Kidney (tissue), 14 donors: ENCODE results near the gene ZNF652. TPM values are rescaled to one million over a fixed set of nuclear protein-coding genes. Genes with fewer than 3 reads are reported as not detected.

Experiments
- DNase-seq, 5 donors: peaks; one replicate each; pipeline ENCODE4 v3.0.0-alpha.2; 2013 to 2020
- FAIRE-seq: peaks from 2 replicates; lab custom pipeline; 2012; peaks lifted over from hg19 to GRCh38; lab: Jason Lieb, UNC
- H3K27ac ChIP-seq, 2 donors: one replicate each; pipeline ENCODE4 v1.7.0; 2013; ENCODE audit warnings: low read depth in 2 of 2, low read length in 2 of 2, inconsistent platforms in 1 of 2
- H3K27me3 ChIP-seq: one replicate; pipeline ENCODE4 v1.7.1; 2013; ENCODE audit warnings: low read length, inconsistent platforms; ENCODE audit not compliant: control insufficient read depth, insufficient read depth
- H3K36me3 ChIP-seq, 3 donors: one replicate each; pipeline versions ENCODE4 v1.7.0 to v1.7.1; 2013; ENCODE audit warnings: low read length in 3 of 3, control low read depth in 1 of 3, inconsistent platforms in 1 of 3; ENCODE audit not compliant: insufficient read depth in 3 of 3, control insufficient read depth in 2 of 3
- H3K4me1 ChIP-seq, 3 donors: one replicate each; pipeline versions ENCODE4 v1.7.0 to v1.7.1; 2013; ENCODE audit warnings: low read length in 3 of 3, inconsistent platforms in 1 of 3, low read depth in 1 of 3; ENCODE audit not compliant: control insufficient read depth in 2 of 3, insufficient read depth in 2 of 3
- H3K4me3 ChIP-seq, 3 donors: one replicate each; pipeline versions ENCODE4 v1.7.0 to v1.8.1; 2013; ENCODE audit warnings: low read length in 3 of 3, control low read depth in 1 of 3, inconsistent platforms in 1 of 3
- H3K9ac ChIP-seq, 3 donors: one replicate each; pipeline versions ENCODE4 v1.7.0 to v1.7.1; 2013; ENCODE audit warnings: low read length in 3 of 3, control low read depth in 1 of 3, inconsistent platforms in 1 of 3
- H3K9me3 ChIP-seq, 3 donors: one replicate each; pipeline versions ENCODE4 v1.7.0 to v1.7.1; 2013; ENCODE audit warnings: low read length in 3 of 3, control low read depth in 1 of 3, inconsistent platforms in 1 of 3; ENCODE audit not compliant: control insufficient read depth in 2 of 3, insufficient read depth in 1 of 3
- CTCF ChIP-seq: IDR thresholded peaks from 3 replicates; pipeline ENCODE4 v1.5.1; 2012; ENCODE audit warnings: mild to moderate bottlenecking, moderate library complexity, borderline replicate concordance; ENCODE audit not compliant: insufficient read depth; ENCODE audit errors: extremely low read depth
- intact Hi-C: fragments of 100-400 bp; cut with DNase I; formaldehyde crosslinking; loops from one replicate; pipeline ENCODE4 v1.11.1; 2022
- polyA plus RNA-seq: library from polyadenylated mRNA; stranded (reverse); fragments of 350-450 nt; fragmentation: Illumina TruSeq; extraction: RNeasy Lipid Tissue Mini Kit (QIAGEN cat#74804); gene quantifications from one replicate; pipeline ENCODE4 v1.2.3, GENCODE V29; 2014; ENCODE audit warnings: low read depth, low replicate concordance; ENCODE audit not compliant: insufficient read depth
- total RNA-seq: library from RNA; stranded (reverse); fragmentation: NEBNext Ultra II Directional; extraction: Animal tissue kit (Norgen Biotek cat#: 25700); gene quantifications from one replicate; pipeline ENCODE4 v1.2.1, GENCODE V29; 2021
- donor health status: control.
- donor health status: control.
- donor health status: control.
- donor health status: control.
- donor health status: control.
- donor health status: DM: yes; HTN: yes; CAD: no.
- donor health status: Normal renal cell carcinoma (clear cell type).

Gene ZNF652
- total and polyA plus RNA-seq, 2 donors from 2014 or later, result 30.1 to 49.0 TPM

GRCh38 chr17:49356320-49356719 is 5.7 kb downstream of the ZNF652 start:
- no peak for TF ChIP-seq CTCF
- Histone ChIP-seq H3K4me1 (peaks cover 7 to 20% (median 15%) of the 10 kb centered on the region in 3 donors), H3K4me3 (no peak overlapping the region), H3K27me3 (no peaks in the 10 kb centered on the region), H3K9ac (no peak overlapping the region), H3K9me3 (no peaks in the 10 kb centered on the region), H3K27ac (no peak overlapping the region), H3K36me3 (no peaks in the 10 kb centered on the region)
- intact Hi-C loops, result no loop called here
- DNase-seq (no peak), FAIRE-seq (no peak)

DNA sequence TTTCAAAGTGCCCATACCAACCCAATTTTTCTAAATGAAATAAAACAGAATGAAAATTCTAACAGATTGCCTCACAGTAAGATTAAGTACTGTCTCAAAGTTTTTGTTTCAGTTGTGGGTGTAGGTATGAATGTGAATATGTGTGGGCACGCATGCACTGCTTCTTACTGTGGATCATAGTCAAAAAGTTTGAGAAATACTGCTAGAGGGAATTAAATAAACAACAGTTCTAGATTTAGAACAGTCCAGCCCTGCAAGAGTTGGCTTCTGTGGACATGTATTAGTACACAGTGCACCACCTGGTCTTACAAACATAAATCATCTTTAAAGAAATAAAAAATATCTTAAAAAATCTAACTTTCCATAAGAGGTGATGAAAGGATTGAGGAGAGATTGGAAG is 8.4 kb downstream of the ZNF652 start:
- no peak overlapping the region for H3K4me3 ChIP-seq
- DNase-seq (no peak), FAIRE-seq (no peak)
- H3K27me3 ChIP-seq, result no peaks in the 10 kb centered on the region
- TF ChIP-seq CTCF, result no peak
- no peaks in the 10 kb centered on the region for H3K9me3 ChIP-seq
- intact Hi-C loops, result no loop called here
- no peak overlapping the region for H3K27ac ChIP-seq
- H3K36me3 ChIP-seq, result no peaks in the 10 kb centered on the region
- no peak overlapping the region for H3K9ac ChIP-seq
- H3K4me1 ChIP-seq, result peaks cover 0 to under 1% (median 0%) of the 10 kb centered on the region in 3 donors

GRCh38 chr17:49352587-49353154 is 9.4 kb downstream of the ZNF652 start:
- no peak overlapping the region for H3K4me3 ChIP-seq
- DNase-seq (no peak), FAIRE-seq (no peak)
- H3K9ac ChIP-seq, result no peak overlapping the region
- no peak for TF ChIP-seq CTCF
- intact Hi-C loops, result no loop called here
- no peaks in the 10 kb centered on the region for H3K36me3 ChIP-seq
- no peaks in the 10 kb centered on the region for H3K4me1 ChIP-seq
- no peak overlapping the region for H3K27ac ChIP-seq
- H3K9me3 ChIP-seq, result no peaks in the 10 kb centered on the region
- H3K27me3 ChIP-seq, result no peaks in the 10 kb centered on the region

DNA sequence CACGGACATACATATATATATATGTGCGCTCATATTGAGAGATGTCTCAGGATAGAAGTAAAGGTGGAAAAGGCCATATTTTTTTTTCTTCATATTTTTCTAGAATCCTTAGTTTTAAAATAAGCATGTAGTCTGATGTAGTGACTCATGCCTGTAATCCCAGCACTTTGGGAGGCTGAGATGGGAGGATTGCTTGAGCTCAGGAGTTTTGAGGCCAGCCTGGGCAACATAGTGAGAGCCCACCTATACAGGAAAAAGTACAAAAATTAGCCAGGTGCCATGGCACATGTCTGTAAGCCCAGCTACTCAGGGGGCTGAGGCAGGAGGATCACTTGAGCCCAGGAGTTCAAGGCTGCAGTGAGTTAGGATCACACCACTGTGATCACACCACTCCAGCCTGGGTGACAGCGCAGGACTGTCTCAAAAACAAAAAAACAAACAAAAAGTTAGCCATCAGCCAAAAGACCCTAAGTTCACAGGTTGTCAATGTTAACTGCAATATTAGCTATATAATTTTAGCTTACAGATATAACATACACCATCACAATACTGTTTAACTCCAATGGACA is 10.4 kb downstream of the ZNF652 start:
- FAIRE-seq, result no peak
- H3K4me1 ChIP-seq, result no peaks in the 10 kb centered on the region

More for the DNA sequence above, 10.4 kb downstream of the ZNF652 start:
- no peaks in the 10 kb centered on the region for H3K27me3 ChIP-seq
- H3K36me3 ChIP-seq, result no peaks in the 10 kb centered on the region
- DNase-seq, result no peak
- H3K9ac ChIP-seq, result no peak overlapping the region
- H3K9me3 ChIP-seq, result no peaks in the 10 kb centered on the region
- no peak overlapping the region for H3K27ac ChIP-seq
- TF ChIP-seq CTCF, result no peak
- H3K4me3 ChIP-seq, result no peak overlapping the region
- intact Hi-C loops, result no loop called here
